HG03103 (cell line): ENCODE results near the gene SLC9A7.

ENCODE experiments used
- ATAC-seq: cut with Tn5 transposase; IDR thresholded peaks from one replicate; pipeline ENCODE4 v1.9.1; 2021; ENCODE audit warnings: low read depth; ENCODE audit not compliant: unreplicated experiment

Gene SLC9A7

DNA sequence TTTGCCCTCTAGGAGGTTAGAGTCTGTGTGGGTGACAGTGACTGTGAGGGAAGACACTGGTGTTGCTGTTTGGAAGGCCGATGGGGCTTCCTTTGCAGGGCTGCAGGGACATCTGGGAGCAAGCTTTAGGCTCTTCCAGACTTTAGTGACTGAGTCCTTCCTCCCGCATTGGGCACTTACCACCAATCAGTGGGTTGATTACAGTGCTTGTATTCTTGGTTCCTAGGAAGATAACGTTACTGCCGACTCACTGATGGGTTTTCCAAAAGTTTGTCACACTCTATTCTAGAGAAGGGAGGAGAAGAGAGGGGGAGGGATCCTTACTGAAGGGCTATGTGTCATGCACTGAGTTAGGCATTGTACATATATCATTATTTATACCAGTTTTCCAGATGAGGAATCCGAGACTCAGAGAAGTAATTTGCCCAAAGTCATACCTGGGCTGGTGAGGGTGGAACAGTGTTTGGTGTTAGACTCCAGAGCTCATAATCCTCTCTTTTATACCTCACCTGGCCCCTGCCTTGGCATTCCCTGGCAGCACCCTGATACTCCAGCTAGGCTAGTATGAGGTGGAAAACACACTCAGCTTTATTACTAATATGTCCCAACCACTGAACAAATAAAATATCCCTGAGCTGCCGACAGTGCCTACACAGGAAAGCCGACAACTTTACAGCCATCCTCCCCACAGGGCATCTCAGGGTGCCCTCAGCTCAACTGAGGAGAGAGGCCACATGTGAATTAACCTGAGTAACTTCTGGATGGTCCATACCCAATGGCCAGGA is 181.5 kb downstream of the SLC9A7 start:
- no peak for ATAC-seq

DNA sequence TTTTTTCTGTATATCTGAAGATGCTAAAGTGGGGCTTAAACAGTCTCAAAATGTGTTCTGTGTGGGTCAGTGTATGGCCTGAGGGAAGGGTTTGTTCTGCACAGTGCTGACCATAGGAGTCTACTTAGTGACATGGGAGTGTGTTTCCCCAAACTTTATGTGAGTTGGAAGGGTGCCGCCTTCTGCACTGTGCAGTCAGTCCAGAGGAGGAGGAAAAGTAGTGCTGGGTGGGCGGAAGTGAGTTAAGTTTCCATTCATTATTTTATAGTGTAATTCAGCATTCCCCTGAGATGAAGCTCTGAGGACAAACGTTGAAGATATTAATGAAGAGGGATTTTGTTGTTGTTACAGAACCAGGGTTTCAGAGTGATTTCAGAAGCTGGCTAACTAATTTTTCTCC is 182.5 kb downstream of the SLC9A7 start:
- no peak for ATAC-seq

DNA sequence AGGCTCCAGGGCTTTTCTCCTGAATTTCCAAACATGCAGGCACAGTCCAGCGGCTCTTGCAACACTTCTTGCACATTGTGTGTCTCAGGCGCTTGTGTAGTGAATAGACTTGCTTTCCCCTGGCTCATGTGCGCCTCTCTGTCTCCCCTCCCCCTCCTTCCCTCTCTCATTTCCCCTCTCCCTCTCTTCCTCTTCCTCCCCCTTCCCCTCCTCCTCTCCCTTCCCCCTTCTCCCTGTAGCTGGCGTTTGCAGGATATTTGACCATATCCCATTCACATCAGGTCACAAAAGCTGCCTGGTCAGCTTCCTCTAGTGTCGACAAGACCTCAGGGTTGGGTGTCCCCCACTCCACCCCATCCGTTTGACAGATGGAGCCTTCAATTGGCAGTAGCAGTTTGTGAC is 182.9 kb downstream of the SLC9A7 start:
- no peak for ATAC-seq

DNA sequence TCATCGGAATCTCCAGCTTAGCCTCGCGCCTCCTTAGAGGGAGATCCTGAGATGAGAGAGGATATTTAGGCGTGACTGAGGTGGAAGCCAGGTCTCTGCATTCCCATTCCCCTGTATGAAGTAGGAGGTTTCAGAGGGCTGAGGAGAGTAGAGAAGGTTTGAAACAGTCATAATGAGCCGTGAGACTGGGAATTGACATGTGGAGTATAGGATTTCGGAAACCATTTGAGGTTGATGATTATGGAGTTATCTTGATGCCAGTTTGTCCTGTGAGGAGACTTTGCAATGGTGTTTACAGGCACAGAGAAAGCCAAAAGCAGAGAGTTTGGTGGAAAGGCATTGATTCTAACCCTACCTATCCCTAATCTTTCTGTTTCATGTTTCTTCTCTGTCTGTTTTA is 183.3 kb downstream of the SLC9A7 start:
- no peak for ATAC-seq

DNA sequence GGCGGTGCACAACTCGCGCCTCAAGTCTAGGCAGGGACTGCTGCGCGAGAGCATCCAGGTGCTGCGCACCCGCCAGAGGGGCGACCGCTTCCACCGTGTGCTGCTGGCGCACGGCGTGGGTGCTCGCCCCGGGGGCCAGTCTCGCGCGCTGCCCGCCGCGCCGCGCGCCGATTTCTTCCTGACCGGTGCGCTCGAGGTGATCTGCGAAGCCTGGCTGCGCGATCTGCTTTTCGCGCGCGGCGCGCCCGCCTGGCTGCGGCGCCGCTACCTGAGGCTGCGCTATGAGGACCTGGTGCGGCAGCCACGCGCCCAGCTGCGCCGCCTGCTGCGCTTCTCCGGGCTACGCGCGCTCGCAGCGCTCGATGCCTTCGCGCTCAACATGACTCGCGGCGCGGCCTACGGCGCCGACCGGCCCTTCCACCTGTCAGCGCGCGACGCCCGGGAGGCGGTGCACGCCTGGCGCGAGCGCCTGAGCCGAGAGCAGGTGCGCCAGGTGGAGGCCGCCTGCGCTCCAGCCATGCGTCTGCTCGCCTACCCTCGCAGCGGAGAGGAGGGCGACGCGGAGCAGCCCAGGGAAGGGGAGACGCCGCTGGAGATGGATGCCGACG is 184.0 kb downstream of the SLC9A7 start:
- no peak for ATAC-seq

DNA sequence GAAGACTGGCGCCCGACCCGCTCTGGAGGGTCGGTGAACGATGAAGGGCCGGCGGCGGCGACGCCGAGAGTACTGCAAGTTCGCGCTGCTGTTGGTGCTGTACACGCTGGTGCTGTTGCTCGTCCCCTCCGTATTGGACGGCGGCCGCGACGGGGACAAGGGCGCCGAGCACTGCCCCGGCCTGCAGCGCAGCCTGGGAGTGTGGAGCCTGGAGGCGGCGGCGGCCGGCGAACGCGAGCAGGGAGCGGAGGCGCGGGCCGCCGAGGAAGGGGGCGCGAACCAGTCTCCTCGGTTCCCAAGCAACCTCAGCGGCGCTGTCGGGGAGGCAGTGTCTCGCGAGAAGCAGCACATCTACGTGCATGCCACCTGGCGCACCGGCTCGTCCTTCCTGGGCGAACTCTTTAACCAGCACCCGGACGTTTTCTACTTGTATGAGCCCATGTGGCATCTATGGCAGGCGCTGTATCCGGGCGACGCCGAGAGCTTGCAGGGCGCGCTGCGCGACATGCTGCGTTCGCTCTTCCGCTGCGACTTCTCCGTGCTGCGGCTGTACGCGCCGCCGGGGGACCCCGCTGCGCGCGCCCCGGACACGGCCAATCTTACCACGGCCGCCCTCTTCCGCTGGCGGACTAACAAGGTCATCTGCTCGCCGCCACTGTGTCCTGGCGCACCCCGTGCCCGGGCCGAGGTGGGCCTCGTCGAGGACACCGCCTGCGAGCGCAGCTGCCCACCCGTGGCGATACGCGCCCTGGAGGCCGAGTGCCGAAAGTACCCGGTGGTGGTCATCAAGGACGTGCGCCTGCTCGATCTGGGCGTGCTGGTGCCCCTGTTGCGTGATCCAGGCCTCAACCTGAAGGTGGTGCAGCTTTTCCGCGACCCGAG is 184.8 kb downstream of the SLC9A7 start:
- ATAC-seq, result peak; percentile 30

DNA sequence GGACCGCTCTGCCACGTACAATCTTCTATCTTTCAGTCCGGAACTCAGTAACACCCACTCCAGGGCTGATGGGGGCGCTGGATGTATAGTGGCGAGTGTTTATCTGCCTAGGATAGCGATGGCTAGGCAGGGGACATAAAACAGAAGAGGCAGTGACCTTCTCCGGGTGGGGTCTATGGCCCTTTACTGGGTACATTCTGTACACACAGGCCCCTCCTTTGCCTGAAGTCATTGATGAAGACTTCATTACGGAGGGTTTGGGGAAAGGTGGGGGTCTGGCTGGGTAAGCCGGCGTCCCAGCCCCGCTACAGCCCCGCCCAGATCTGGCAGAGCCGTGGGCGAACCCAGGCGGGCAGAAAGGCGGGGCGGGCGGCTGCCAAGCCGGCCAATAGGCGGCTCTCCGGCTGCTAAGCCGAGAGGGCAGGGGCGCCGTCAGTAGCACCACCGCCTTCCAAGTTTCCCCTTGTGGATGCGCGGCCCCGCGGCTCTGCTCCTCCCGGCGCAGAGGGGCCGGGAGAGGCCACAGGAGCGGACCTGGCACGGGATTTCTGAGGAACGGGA is 185.5 kb downstream of the SLC9A7 start, which contains the start of gene CHST7:
TSS of gene CHST7 (plus strand) at position 435 of the 561 bp plus-strand sequence. CDS start 167 bp downstream, outside the sequence.
- ATAC-seq, result peak; percentile 30

DNA sequence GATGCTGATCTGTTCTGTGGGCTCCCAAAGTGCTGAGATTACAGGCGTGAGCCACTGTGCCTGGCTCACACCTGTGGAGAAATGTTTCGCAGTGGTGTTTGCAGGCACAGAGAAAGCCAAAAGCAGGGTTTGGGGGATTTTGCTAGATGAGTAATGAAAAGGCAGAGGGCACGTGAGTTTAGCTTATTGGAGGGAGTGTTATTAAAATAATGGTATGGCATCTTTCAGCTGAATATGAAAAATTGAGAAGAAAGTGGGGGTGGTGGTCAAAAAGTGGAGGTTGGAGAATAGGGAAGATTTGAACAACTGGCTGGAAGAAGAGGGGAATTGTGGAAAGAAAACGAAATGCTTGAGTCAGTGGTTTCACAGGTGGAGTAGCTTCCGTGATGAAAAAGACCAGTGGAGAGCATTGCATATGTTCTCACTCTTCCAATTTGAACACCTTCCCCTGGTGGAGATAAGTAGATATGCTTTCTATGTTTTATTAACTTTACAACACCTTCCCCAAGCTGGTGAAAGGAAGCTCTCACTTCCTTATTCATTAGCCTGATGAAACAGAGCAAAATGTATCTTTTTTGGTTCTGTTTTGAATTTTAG is 186.5 kb downstream of the SLC9A7 start:
- peak; percentile 33 for ATAC-seq

DNA sequence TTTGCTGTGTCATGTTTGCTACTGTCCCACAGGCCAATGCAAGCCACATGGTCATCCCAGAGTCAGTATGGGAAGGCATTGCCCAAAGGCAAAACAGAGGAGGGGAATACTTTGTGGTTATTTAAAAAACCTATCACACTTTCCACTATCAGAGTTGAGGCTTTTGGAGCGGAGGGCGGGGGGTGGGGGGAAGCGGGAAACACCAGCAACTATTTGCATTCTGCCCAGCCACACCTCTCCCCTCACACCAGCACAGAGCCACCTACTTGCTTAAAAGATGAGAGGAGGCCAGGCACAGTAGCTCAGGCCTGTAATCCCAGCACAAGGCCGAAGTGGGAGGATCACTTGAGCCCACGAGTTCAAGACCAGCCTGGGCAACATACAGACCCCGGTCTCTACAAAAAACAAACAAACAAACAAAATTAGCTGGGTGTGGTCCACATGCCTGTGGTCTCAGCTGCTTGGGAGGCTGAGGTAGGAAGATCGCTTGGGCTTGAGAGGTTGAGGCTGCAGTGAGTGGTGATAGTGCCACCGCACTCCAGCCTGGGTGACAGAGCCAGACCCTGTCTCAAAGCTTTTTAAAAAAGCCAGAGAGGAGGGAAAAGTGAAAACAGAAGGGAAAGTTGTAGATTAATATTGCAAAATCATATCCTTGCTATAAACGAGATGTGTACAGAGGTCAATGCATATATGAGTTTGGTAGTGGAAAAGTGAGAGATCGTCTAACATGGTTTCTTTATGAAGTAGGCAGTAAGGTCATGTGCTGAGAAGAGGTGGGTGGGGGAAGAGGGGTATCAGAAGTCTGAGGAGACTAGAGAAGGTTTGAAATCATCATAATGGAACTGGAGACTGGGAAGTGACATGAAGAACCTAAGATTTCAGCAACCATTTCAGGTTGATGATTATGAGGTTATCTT is 187.2 kb downstream of the SLC9A7 start:
- ATAC-seq, result no peak

DNA sequence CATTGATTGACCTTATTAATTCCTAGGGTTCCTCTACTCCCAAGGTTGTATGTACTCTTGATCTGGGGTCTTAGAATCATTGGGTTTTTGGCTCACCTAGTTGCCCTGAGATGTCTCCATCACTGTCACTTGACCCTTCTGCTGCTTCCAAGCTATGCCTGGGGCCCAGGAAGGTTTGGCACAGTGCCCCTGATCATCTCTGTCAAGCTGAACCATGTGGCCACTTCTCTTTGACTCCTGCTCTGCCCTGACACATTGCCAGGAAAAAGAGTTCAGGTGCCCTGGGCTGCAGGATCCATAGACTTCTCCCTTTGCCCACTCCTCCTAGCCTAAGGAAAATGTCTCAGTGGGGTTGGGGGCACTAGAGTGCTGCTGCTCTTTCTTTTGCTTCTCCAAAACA is 189.3 kb downstream of the SLC9A7 start:
- no peak for ATAC-seq

DNA sequence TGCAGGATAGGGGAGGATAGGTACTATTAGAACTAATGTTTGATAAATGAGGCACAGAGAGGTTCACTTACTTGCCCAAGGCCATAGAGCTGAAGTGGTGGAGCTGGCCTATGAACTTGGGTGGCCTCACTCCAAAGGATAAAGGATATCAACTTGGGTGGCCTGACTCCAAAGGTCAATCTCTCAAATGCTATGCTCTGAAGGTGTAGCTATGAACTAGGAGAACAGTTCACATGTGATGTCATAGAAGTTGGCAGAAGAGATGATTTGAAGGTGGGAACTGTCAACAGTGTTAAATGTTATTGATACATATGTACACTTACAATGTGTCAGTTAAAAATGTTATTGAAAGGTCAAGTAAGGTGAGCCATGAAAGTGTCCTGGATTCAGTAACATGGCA is 191.5 kb downstream of the SLC9A7 start:
- ATAC-seq, result no peak

DNA sequence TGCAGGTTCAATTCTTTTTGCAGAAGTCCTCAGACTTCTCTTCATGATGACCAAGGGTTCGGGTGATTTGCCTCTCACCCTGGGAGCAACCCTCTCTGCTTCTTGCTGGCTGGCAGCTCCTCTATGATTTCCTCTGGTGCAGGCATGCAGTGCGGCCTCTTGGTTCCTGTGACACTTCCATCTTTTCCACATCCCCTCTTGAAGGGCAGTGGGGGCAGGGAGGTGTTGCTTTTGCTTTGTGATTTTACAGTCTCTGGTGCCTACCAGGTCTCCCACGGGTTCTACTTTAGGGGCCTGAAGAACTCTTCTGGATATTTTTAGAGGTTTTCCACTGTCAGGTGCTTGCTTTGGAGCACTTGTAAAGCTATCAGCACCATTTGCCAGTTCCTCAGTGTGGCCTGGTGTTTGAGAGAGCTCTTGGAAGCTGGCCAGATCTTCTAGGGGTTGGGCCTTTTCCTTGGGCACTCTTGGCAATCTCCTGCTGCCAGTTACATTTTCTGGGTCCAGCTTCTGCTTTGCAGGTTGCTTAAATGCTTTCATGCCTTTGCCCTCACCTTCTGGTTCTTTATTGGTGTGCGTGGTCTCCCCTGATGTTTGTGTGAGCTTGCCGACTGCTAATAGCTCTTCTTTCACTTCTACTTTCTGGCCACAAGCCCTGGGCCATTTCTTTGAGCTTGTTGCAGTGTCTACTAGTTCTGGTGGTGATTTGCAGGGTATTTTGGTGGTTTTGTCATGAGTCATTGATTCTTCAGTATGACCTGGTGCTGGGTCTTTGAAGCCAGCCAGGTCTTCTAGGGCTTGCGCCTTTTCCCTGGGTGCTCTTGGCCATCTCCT is 196.9 kb downstream of the SLC9A7 start:
- ATAC-seq, result peak; percentile 89

DNA sequence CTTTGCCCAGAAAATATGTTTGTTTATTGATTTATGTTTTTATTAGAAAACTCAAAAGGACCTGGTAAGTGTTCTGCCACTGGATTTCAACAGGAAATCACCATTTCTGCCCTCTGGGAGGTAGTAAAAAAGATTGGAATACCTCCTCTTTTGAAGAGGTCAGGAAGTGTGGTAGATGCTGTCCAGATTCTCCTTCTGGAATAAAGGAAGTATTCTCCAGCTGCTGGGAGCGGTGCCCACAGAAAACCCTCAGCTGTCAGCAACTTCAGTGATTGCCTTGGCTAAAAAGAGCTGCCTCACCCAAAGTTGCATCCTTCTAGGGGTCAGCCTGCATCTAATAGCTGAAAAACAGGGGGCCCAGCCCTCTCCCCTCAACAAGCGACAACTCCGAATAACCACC is 199.9 kb downstream of the SLC9A7 start:
- no peak for ATAC-seq

DNA sequence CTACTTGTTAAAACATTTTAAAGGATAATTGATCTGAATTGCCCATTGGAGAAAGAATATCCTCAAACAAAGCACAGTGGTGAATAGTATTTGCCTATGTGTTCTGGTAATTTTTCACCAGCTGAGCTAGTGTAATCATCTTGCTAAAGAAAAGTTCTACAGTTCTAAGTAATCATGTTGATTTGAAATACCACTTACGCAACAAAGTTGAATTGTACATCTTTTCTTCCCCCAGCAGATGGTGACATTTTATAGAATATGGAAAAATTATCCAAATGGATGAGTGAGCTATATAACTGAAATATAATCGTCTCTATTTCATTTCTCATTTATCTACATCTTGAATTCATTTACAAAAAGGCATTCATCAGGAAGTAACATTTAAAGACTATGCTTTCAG is 204.0 kb downstream of the SLC9A7 start:
- ATAC-seq, result no peak

DNA sequence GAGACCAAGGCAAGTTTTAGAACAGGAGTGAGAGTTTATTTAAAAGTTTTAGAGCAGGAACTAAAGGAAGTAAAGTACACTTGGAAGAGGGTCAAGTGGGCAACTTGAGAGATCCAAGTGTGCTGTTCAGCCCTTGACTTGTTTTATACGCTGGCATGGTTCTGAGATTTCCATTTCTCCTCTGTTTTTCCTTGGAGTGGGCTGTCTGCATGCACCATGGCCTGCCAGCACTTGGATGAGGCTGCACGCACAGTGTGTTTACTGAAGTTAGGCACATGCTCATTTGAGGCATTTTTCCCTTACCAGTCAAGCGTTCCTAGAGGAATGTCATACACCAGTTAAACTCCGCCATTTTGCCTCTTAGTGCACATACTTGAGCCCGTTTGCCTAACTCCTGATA is 205.0 kb downstream of the SLC9A7 start:
- ATAC-seq, result no peak

DNA sequence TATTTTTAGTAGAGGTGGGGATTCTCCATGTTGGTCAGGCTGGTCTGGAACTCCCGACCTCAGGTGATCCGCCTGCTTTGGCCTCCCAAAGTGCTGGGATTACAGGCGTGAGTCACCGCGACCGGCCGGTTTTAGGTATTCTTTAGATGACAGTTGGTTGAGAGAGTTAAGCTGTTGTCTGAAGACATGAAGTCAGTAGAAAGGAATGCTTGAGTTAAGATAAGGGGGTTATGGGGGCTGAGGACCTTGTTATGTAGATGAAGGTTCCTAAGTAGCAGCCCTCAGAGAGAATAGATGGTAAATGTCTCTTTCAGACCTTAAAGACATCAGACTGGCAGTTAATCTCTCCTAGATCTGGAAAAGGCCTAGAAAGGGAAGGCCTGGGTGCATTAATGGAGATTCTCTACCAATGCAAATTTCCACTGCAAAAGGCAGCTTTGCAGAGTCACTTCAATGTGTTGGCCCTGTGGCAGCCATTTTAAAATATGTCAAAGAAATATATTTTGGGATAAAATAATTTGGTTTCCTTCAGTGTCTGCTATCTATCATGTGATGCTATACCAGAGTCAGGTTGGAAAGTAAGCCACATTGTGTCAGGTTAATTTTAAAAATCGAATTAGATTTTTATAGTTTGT is 207.3 kb downstream of the SLC9A7 start:
- no peak for ATAC-seq

DNA sequence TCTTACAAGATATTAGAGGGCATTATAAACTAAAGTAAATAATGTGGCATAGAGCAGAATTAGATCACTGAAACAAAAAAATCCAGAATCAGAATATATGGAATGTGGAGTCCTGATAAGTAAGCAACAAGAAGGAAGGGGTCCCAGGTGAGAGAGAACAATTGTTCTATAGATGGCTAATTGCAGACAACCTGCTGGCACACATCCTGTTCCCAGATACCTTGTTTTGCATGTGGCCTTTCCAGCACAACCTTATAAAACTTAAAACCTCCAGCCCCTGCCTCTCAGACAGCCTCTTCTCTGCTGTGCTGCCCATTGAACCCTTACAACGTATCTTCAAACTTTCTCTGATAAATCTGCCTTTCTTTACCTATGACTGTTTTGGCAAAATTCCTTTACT is 209.0 kb downstream of the SLC9A7 start:
- no peak for ATAC-seq
